HepG2 (cell line): ENCODE data around the gene PXT1. TPM values are rescaled to one million over a fixed set of nuclear protein-coding genes. Genes with fewer than 3 reads are reported as not detected.
A peak's percentile ranks its signal among the peaks of the same experiment; 100 is the strongest.

ENCODE experiments used
- CENPT ChIP-seq: sonication (generic); formaldehyde crosslinking; IDR thresholded peaks from 2 replicates; pipeline ENCODE4 v1.8.0; 2022; ENCODE audit warnings: low read depth, mild to moderate bottlenecking, moderate library complexity, missing genetic modification reagents
- CERS6 ChIP-seq: sonication (generic); formaldehyde crosslinking; IDR thresholded peaks from 2 replicates; pipeline ENCODE4 v1.5.0; 2020; ENCODE audit warnings: missing genetic modification reagents
- MBNL3 ChIP-seq: fragments of 250-450 bp; sonication (Bioruptor Pico); conservative IDR thresholded peaks from 2 replicates; pipeline ENCODE4 v1.8.0; 2022; ENCODE audit warnings: mild to moderate bottlenecking, inconsistent platforms
- MED8 ChIP-seq: sonication (generic); formaldehyde crosslinking; IDR thresholded peaks from 2 replicates; pipeline ENCODE4 v1.8.1; 2023; ENCODE audit warnings: mild to moderate bottlenecking, missing genetic modification reagents; ENCODE audit not compliant: insufficient replicate concordance
- MIXL1 ChIP-seq: IDR thresholded peaks from 2 replicates; pipeline ENCODE4 v1.6.1; 2016
- NR1H2 ChIP-seq: sonication (generic); formaldehyde crosslinking; IDR thresholded peaks from 2 replicates; pipeline ENCODE4 v1.8.1; 2022; ENCODE audit warnings: low read depth, missing genetic modification reagents, borderline replicate concordance
- PBX2 ChIP-seq: IDR thresholded peaks from 2 replicates; pipeline ENCODE4 v1.6.1; 2016; ENCODE audit warnings: control low read depth
- PCBP1 ChIP-seq: fragments of 200-400 bp; formaldehyde crosslinking; IDR thresholded peaks from 2 replicates; pipeline ENCODE4 v1.6.1; 2017; ENCODE audit warnings: mild to moderate bottlenecking, low read depth, low read length, borderline replicate concordance
- PRDM4 ChIP-seq: sonication (generic); formaldehyde crosslinking; IDR thresholded peaks from 2 replicates; pipeline ENCODE4 v1.9.0; 2021; ENCODE audit warnings: missing genetic modification reagents, borderline replicate concordance
- PRPF4 ChIP-seq: fragments of 200-400 bp; formaldehyde crosslinking; IDR thresholded peaks from 2 replicates; pipeline ENCODE4 v1.6.1; 2016; ENCODE audit warnings: low read length, low read depth; ENCODE audit not compliant: poor library complexity, severe bottlenecking
- RARA ChIP-seq: IDR thresholded peaks from 2 replicates; pipeline ENCODE4 v1.6.1; 2016; ENCODE audit warnings: missing genetic modification reagents, missing compliant biosample characterization
- SETDB1 ChIP-seq: sonication (generic); formaldehyde crosslinking; IDR thresholded peaks from 2 replicates; pipeline ENCODE4 v1.5.1; 2020; ENCODE audit warnings: missing genetic modification reagents, mild to moderate bottlenecking, borderline replicate concordance
- SIN3B ChIP-seq: fragments of 150-350 bp; IDR thresholded peaks from 2 replicates; pipeline ENCODE4 v1.6.1; 2014; ENCODE audit warnings: low read length
- TBX3 ChIP-seq: fragments of 450-650 bp; IDR thresholded peaks from 2 replicates; pipeline ENCODE4 v1.6.1; 2017; ENCODE audit warnings: antibody characterized with exemption, mild to moderate bottlenecking, inconsistent platforms, borderline replicate concordance
- TOPORS ChIP-seq: sonication (generic); formaldehyde crosslinking; IDR thresholded peaks from 2 replicates; pipeline ENCODE4 v1.8.0; 2023; ENCODE audit warnings: mild to moderate bottlenecking, missing genetic modification reagents
- ZNF513 ChIP-seq: sonication (generic); formaldehyde crosslinking; conservative IDR thresholded peaks from 2 replicates; pipeline ENCODE4 v1.5.0; 2020; ENCODE audit warnings: missing genetic modification reagents
- ZNF687 ChIP-seq: sonication (generic); formaldehyde crosslinking; IDR thresholded peaks from 2 replicates; pipeline ENCODE4 v1.5.1; 2020; ENCODE audit warnings: mild to moderate bottlenecking, missing genetic modification reagents, moderate library complexity
- ZNF747 ChIP-seq: sonication (generic); formaldehyde crosslinking; IDR thresholded peaks from 2 replicates; pipeline ENCODE4 v1.8.1; 2023; ENCODE audit warnings: missing genetic modification reagents, mild to moderate bottlenecking, borderline replicate concordance
- polyA plus RNA-seq, 8 experiments: library from polyadenylated mRNA; depleted of rRNA in 3 of 8; stranded (reverse) in 7 of 8; unstranded in 1 of 8; fragments of >200 nt; fragmentation: Illumina TruSeq in 4 of 8; extraction: Trizol in 4 of 8; gene quantifications; 2 replicates each; pipeline versions ENCODE4 v1.2.1 to v1.2.3, GENCODE V29; 2011 to 2016; ENCODE audit warnings: low read depth in 4 of 8, missing spikeins in 1 of 8, mixed read lengths in 1 of 8; ENCODE audit not compliant: insufficient read depth in 1 of 8
- total RNA-seq, 5 experiments: library from RNA; depleted of rRNA; stranded (reverse); fragments of >200 nt; fragmentation: Illumina TruSeq; extraction: Trizol; gene quantifications; 2 replicates each; pipeline ENCODE4 v1.2.3, GENCODE V29; 2016; ENCODE audit warnings: low read depth in 1 of 5

Gene PXT1
- total and polyA plus RNA-seq, 2 of the 13 experiments (the other 11 are each of a cell fraction or from before 2014, with no cell fraction given), result 0.04 TPM; not detected in 1

- no peak for TF ChIP-seq PBX2
- TF ChIP-seq MED8 (CRISPR knock-in tag), result peak; percentile 83
- TF ChIP-seq SETDB1, result no peak
- peak; percentile 64; the same call in 1 of the 2 replicates for TF ChIP-seq RARA (CRISPR knock-in tag)
- no peak for TF ChIP-seq NR1H2 (CRISPR knock-in tag)
- TF ChIP-seq CENPT (CRISPR knock-in tag), result peak; percentile 68; the same call in 1 of the 2 replicates
- no peak for TF ChIP-seq PCBP1
- peak; percentile 76; the same call in 1 of the 2 replicates for TF ChIP-seq ZNF747 (CRISPR knock-in tag)
- no peak for TF ChIP-seq ZNF513 (CRISPR knock-in tag)
- TF ChIP-seq ZNF687 (CRISPR knock-in tag), result peak; percentile 96
- peak; percentile 84 for TF ChIP-seq PRDM4 (CRISPR knock-in tag)
- no peak for TF ChIP-seq TBX3
- no peak for TF ChIP-seq PRPF4
- TF ChIP-seq MIXL1 (CRISPR knock-in tag), result peak; percentile 36; the same call in 1 of the 2 replicates
- peak; percentile 46; the same call in 1 of the 2 replicates for TF ChIP-seq TOPORS (CRISPR knock-in tag)
- no peak for TF ChIP-seq MBNL3 (CRISPR knock-in tag)
- peak; percentile 57; the same call in 1 of the 2 replicates for TF ChIP-seq SIN3B
- no peak for TF ChIP-seq CERS6 (CRISPR knock-in tag)
Observed at GRCh38 chr6:36442671-36443470, at the start of gene PXT1, which contains the start of gene KCTD20 (continued).
